ENCODE measurements around the gene CT45A1. TPM values are rescaled to one million over a fixed set of nuclear protein-coding genes. Genes with fewer than 3 reads are reported as not detected.

Gene CT45A1
- total and polyA plus RNA-seq, 2 of the 13 experiments (the other 11 are each of a cell fraction or from before 2014, with no cell fraction given) = not detected

DNA sequence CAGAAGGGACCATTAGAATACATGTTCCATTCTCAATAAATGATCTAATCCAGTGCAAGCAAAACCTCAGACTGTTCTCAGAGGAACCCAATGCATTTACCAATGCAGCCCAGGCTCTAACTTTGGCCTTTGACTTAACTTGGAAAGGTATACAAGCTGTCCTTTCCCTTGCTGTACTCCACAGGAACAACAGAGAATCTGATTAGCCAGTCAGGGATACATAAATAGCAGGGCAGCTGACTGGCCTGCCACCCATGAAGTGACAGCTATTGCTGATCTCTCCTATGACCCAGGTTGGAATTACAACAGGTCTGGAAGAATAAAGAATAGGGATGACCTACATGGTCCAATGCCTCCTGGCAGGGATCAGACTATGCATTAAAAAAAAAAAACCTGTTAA is 14.5 kb upstream of the CT45A1 start (continued):
- TF ChIP-seq, protein P1, sequence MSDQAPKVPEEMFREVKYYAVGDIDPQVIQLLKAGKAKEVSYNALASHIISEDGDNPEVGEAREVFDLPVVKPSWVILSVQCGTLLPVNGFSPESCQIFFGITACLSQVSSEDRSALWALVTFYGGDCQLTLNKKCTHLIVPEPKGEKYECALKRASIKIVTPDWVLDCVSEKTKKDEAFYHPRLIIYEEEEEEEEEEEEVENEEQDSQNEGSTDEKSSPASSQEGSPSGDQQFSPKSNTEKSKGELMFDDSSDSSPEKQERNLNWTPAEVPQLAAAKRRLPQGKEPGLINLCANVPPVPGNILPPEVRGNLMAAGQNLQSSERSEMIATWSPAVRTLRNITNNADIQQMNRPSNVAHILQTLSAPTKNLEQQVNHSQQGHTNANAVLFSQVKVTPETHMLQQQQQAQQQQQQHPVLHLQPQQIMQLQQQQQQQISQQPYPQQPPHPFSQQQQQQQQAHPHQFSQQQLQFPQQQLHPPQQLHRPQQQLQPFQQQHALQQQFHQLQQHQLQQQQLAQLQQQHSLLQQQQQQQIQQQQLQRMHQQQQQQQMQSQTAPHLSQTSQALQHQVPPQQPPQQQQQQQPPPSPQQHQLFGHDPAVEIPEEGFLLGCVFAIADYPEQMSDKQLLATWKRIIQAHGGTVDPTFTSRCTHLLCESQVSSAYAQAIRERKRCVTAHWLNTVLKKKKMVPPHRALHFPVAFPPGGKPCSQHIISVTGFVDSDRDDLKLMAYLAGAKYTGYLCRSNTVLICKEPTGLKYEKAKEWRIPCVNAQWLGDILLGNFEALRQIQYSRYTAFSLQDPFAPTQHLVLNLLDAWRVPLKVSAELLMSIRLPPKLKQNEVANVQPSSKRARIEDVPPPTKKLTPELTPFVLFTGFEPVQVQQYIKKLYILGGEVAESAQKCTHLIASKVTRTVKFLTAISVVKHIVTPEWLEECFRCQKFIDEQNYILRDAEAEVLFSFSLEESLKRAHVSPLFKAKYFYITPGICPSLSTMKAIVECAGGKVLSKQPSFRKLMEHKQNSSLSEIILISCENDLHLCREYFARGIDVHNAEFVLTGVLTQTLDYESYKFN (CRISPR knock-in tag; conservative IDR thresholded peaks at IDR 0.05) = no peak
- TF ChIP-seq ZNF501 (CRISPR knock-in tag; IDR thresholded peaks at IDR 0.05) (no peak), ZFP62 (CRISPR knock-in tag; IDR thresholded peaks at IDR 0.05) (no peak)

DNA sequence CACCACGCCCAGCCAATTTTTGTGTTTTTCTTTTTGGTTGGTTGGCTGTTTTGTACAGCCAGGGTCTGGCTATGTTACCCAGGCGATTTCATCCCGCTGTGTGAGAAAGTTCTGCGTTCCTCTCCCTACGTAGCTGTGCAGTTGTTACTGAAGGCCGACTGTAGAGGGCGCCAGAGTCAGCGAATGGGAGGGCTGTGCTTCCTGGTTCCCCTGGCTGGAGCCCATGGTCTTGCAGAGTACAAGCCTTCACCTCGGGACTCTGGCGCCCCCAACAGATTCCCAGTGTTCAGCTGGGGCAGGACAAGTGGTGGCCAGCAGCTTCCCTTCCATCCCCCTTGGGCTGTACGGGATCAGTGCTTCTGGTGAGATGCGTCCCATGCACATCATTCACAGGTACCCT is 5.6 kb upstream of the CT45A1 start:
- no peak overlapping the region for H3K9ac ChIP-seq (ENCODE audit: insufficient read depth, low read depth, low read length)
- FAIRE-seq = no peak
- no peak overlapping the region for H3K4me2 ChIP-seq (ENCODE audit: low read depth, low read length)
- ChIA-PET CTCF (ENCODE audit: low intra/inter-chr PET ratio, low total read pairs) (no interaction called here), POLR2A (no interaction called here)
- peak; percentile 80 for ATAC-seq
- no peaks in the 10 kb centered on the region for H3K27me3 ChIP-seq (ENCODE audit: control insufficient read depth in 1 of 2, insufficient read depth in 2 of 2, low read length in 2 of 2)
- intact Hi-C loops (cut with micrococcal nuclease; ENCODE audit: unreplicated experiment) (no loop called here), in situ Hi-C loops (cut with HindIII; ENCODE audit: extremely low pct_ligation_motif_present, low pct_unique_long_range_greater_than_20kb) (no loop called here)
- H4K20me1 ChIP-seq (ENCODE audit: insufficient read depth, low read length) = no peaks in the 10 kb centered on the region
- no peaks in the 10 kb centered on the region for H3K4me1 ChIP-seq (ENCODE audit: insufficient read depth, low read length)
- H3K36me3 ChIP-seq (replicated peaks in 1 of 2; ENCODE audit: control insufficient read depth in 1 of 2, insufficient read depth in 2 of 2, low read length in 2 of 2) = no peaks in the 10 kb centered on the region
- H3K9me3 ChIP-seq (ENCODE audit: low read length) = no peaks in the 10 kb centered on the region
- no peaks in the 10 kb centered on the region for H3K79me2 ChIP-seq (ENCODE audit: insufficient read depth, low read length)
- no peak overlapping the region for H2AFZ ChIP-seq (ENCODE audit: low read length)
- WGBS (ENCODE audit: low lambda C conversion rate) = 64% methylated on average over 3 of the region's 12 CpGs
- TF ChIP-seq, protein P2, sequence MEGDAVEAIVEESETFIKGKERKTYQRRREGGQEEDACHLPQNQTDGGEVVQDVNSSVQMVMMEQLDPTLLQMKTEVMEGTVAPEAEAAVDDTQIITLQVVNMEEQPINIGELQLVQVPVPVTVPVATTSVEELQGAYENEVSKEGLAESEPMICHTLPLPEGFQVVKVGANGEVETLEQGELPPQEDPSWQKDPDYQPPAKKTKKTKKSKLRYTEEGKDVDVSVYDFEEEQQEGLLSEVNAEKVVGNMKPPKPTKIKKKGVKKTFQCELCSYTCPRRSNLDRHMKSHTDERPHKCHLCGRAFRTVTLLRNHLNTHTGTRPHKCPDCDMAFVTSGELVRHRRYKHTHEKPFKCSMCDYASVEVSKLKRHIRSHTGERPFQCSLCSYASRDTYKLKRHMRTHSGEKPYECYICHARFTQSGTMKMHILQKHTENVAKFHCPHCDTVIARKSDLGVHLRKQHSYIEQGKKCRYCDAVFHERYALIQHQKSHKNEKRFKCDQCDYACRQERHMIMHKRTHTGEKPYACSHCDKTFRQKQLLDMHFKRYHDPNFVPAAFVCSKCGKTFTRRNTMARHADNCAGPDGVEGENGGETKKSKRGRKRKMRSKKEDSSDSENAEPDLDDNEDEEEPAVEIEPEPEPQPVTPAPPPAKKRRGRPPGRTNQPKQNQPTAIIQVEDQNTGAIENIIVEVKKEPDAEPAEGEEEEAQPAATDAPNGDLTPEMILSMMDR (CRISPR knock-in tag; IDR thresholded peaks at IDR 0.05) = peak; percentile 60
- TF ChIP-seq ZNF451 (CRISPR knock-in tag; IDR thresholded peaks at IDR 0.05) = no peak
- TF ChIP-seq STAG1 (CRISPR knock-in tag; IDR thresholded peaks at IDR 0.05) = peak; percentile 30
- TF ChIP-seq ZNF441 (CRISPR knock-in tag; IDR thresholded peaks at IDR 0.05; ENCODE audit: borderline replicate concordance) = no peak
- BruUV-seq (replicated peaks) = no TSS peak
- H3K27ac ChIP-seq (ENCODE audit: extremely low read length, insufficient read depth, low read length) = no peak overlapping the region
- peak; percentile 31 for DNase-seq (ENCODE audit: low spot score)
- H3K4me3 ChIP-seq (replicated peaks in 1 of 3; ENCODE audit: insufficient read depth in 1 of 3, low read depth in 2 of 3, low read length in 3 of 3) = no peak overlapping the region
